GM18951 (cell line): Measurements from ENCODE around the gene METTL9.
"Not testable (repeated sequence)": the region's sequence is repeated elsewhere in the genome, so short reads cannot be mapped to it uniquely, and the experiment has no call there.

Experiments
- POLR2A ChIP-seq: IDR thresholded peaks from 4 replicates; pipeline ENCODE4 v1.6.1; 2011; ENCODE audit warnings: mild to moderate bottlenecking; ENCODE audit not compliant: insufficient read length, insufficient read depth; ENCODE audit errors: extremely low read depth
- in situ Hi-C: fragments of 300-500 bp; cut with MboI; formaldehyde crosslinking; loops from one replicate; pipeline ENCODE4 v1.12.0; 2022; ENCODE audit warnings: low sequenced_read_pairs, mixed read lengths, inconsistent platforms; ENCODE audit not compliant: unreplicated experiment

METTL9 gene

DNA sequence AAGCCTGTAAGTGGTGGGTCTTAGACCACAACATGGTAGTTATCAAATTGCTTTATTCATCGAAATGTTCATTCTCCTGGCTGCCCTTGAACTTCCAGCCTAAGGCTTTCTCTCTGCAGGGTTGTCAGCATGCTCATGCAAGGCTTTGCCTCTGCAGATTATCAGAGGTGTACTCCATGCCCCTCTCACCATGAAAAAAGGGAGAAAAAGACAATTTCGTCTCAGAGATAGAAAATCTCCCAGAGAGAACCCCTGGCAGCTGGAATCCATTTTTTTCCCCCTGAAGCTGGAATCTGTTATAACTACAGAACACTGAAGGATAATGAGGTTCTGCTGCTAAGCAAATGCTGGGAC lies 33.9 kb upstream of the METTL9 start:
- in situ Hi-C loops, result no loop called here
- no peak for TF ChIP-seq POLR2A

DNA sequence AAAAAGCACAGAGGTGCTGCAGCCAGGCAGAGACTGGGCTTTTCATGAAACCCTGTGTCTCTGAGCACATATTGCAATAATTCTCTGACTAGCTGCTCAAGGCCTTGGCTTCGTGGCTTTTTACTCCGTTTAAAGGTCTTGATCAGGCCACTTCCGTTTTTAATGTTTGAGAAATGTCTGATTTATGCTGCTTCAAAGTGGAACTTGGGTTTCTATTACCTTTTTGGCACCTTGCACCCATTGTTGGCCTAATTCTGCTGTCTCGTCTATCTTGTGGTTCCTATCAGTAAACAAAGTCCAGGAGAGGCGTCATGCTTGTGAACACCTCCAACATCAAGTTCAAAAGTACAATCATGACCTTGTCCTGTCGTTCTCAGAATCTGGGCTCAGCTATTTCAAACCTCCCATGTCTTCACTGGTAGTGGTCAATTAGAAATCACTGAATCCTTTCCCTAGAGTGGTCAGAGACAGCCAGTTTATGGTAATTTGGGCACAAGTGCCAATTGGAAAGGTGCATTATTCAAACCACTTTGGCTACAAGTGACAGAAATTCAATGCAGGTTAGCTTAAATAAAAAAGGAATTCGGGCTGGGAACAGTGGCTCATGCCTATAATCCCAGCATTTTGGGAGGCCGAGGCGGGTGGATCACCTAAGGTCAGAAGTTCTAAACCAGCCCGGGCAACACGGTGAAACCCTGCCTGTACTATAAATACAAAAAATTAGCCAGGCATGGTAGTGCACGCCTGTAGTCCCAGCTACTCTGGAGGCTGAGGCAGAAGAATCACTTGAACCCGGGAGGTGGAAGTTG lies 33.3 kb upstream of the METTL9 start:
- no peak for TF ChIP-seq POLR2A
- in situ Hi-C loops, result no loop called here

DNA sequence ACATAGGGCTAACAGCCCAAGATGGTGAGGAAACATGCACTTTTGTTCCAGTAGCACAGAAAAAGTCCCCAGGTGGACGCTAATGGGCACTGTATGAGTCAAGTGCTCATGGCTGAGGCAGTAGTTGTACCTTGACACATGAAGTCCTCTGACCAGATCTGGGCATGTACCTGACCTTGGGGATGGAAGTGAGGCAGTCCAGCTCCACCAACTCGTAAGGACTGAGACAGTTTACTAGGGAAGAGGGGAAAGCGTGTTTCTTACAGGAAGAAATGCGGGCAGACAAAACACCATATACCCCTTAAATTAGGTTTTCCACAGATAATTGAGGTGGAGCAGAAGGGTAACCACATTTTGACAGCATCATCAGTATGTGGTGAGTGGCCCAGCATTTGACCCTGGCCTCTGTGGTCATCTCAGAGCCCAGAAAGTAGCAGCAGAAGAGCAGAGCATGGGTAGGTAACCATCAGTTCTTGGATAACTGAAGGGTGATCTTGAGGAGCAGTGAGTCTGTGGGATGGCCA lies 32.4 kb upstream of the METTL9 start:
- in situ Hi-C loops, result no loop called here
- TF ChIP-seq POLR2A, result no peak

DNA sequence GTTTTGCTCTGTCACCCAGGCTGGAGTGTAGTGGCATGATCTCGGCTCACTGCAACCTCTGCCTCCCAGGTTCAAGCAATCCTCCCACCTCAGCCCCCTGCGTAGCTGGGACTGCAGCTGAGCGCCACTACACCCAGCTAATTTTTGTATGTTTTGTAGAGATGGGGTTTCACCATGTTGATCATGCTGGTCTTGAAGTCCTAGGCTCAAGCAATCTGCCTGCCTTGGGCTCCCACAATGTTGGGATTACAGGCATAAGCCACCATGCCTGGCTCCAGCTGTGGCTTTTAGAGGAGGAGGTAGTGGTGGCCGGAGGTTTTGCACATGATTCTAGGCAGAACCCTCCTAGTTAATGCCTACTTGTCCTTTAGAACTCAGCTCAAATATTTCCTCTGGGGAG lies 31.9 kb upstream of the METTL9 start:
- in situ Hi-C loops, result not testable (repeated sequence)

DNA sequence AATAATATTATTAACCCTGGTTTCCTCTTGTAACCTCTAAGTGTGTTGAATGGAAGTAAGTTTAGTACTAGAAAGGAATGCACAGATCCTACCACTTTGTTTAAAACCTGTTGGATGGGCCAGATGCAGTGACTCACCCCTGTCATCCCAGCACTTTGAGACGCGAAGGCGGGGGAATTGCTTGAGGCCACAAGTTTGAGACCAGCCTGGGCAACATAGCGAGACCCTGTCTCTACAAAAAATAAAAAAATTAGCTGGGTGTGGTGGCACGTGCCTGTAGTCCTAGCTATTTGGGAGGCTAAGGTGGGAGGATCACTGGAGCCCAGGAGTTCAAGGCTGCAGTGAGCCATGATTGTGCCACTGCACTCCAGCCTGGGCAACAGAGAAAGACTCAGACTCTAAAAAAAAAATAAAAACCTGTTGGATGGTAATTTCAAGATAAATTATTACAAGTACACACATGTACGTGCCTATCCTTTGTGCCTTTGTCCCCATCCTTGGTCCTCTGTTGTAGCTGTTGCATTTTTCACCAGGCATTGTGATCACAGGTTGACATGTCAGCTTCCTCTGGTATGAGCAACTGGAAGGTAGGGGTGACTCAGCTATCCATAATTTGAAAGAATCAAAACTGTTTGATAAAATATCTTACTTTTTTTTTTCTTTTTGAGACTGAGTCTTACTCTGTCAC lies 30.7 kb upstream of the METTL9 start:
- in situ Hi-C loops, result no loop called here

DNA sequence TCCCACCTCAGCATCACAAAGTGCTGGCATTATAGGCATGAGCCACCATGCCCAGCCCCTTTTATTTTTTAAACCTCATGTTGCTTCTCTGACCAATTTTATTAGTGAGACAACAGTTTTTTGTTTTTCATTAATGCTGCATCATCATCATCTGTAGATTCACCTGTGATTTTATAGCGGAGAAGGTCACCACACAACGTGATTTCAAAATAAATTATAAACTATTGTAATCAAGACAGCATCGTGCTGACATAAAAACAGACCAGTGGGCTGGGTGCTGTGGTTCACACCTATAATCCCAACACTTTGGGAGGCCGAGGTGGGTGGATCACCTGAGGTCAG lies 28.7 kb upstream of the METTL9 start:
- no peak for TF ChIP-seq POLR2A
- in situ Hi-C loops, result loop anchor here (10.0 kb wide), 1 partner anchor 386 kb away; no protein-coding TSS in a partner anchor

More for the DNA sequence above, 30.7 kb upstream of the METTL9 start:
- no peak for TF ChIP-seq POLR2A

DNA sequence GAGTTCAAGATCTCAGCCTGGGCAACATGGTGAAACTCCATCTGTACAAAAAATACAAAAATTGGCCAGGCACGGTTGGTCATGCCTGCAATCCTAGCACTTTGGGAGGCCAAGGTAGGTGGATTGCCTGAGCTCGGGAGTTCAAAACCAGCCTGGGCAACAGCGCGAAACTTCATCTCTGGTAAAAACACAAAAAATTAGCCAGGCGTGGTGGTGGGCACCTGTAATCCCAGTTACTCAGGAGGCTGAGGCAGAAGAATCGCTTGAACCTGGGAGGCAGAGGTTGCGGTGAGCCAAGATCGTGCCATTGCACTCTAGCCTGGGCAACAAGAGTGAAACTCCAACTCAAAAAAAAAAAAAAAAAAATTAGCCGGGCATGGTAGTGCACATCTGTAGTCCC lies 25.9 kb upstream of the METTL9 start:
- in situ Hi-C loops, result loop anchor here (10.0 kb wide), 1 partner anchor 389 kb away; no protein-coding TSS in a partner anchor

DNA sequence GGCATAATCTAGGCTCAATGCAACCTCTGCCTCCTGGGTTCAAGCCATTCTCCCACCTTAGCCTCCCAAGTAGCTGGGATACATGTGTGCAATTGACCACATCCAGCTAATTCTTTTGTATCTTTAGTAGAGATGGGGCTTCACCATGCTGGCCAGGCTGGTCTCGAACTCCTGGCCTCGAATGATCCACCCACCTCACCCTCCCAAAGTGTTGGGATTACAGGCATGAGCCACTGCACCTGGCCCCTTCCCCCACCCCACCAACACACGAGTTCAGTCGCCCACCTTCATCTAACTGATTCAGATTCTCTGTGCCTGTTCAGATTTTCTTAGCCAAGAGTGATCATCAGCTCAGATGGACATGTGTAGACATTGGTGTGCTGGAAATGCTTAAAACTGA lies 25.0 kb upstream of the METTL9 start:
- in situ Hi-C loops, result loop anchor here (10.0 kb wide), 1 partner anchor 390 kb away; no protein-coding TSS in a partner anchor
- TF ChIP-seq POLR2A, result no peak

DNA sequence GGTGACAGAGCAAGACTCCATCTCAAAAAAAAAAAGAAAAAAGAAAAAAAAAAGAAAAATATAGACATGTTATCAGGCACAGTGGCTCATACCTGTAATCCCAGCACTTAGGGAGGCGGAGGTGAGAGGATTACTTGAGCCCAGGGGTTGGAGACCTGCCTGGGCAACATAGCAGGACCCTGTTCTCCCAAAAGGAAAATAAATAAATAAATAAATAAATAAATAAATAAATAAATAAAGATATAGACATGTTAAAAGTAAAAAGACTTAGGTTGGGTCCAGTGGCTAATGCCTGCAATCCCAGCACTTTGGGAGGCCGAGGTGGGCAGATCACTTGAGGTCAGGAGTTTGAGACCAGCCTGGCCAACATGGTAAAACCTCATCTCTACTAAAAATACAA lies 23.1 kb upstream of the METTL9 start:
- in situ Hi-C loops, result loop anchor here (10.0 kb wide), 1 partner anchor 392 kb away; no protein-coding TSS in a partner anchor

DNA sequence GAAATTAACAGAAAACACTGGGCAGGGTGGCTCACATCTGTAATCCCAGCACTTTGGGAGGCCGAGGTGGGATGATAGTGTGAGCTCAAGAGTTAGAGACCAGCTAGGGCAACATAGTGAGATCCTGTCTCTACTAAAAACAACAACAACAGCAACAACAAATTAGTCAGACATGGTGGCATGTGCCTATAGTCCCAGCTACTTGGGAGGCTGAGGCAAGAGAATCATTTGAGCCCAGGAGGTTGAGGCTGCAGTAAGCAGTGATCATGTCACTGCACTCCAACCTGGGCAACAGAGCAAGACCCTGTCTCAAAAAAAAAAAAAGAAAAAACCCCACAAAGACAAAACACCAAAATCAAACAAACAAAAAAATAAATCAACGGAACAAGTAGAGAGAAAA lies 21.9 kb upstream of the METTL9 start:
- in situ Hi-C loops, result loop anchor here (10.0 kb wide), 1 partner anchor 393 kb away; no protein-coding TSS in a partner anchor

DNA sequence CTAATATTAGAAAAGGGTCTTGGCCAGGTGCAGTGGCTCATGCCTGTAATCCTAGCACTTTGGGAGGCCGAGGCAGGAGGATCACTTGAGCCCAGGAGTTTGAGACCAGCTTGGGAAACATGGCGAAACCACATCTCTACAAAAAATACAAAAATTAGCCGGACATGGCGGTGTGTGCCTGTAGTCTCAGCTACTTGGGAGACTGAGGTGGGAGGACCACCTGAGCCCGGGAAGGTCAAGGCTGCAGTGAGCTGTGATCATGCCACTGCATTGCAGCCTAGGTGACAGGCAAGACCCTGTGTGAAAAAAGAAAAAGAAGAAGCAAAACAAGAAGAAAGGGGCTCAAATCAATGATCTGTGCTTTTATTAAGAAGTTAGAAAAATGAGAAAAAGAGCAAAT lies 21.1 kb upstream of the METTL9 start:
- in situ Hi-C loops, result loop anchor here (10.0 kb wide), 1 partner anchor 394 kb away; no protein-coding TSS in a partner anchor

DNA sequence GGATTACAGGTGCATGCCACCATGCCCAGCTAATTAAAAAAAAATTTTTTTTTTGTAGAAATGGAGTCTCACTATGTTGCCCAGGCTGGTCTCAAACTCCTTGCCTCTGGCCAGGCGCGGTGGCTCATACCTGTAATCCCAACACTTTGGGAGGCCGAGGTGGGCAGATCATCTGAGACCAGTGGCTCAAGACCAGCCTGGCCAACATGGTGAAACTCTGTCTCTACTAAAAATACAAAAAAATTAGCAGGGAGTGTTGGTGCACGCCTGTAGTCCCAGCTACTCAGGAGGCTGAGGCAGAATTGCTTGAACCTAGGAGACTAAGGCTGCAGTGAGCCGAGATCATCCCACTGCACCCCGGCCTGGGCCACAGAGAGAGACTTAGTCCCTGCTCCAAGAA lies 19.2 kb upstream of the METTL9 start:
- in situ Hi-C loops, result loop anchor here (5.0 kb wide), 1 partner anchor 1117 kb away; no protein-coding TSS in a partner anchor

DNA sequence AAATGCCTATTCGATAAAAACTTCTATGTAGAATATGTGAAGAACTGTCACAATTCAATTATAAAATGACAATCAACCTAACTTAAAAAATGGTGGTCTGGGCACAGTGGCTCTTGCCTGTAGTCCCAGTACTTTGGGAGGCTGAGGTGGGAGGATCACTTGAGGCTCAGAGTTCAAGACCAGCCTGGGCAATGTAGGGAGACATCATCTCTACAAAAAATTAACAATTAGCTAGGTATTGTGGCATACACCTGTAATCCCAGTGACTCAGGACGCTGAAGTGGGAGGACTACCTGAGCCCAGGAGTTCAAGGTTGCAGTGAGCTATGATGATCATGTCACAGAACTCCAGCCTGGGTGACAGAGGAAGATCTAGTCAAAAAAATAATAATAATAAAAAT lies 18.6 kb upstream of the METTL9 start:
- in situ Hi-C loops, result loop anchor here (5.0 kb wide), 1 partner anchor 1116 kb away; no protein-coding TSS in a partner anchor
- no peak for TF ChIP-seq POLR2A

DNA sequence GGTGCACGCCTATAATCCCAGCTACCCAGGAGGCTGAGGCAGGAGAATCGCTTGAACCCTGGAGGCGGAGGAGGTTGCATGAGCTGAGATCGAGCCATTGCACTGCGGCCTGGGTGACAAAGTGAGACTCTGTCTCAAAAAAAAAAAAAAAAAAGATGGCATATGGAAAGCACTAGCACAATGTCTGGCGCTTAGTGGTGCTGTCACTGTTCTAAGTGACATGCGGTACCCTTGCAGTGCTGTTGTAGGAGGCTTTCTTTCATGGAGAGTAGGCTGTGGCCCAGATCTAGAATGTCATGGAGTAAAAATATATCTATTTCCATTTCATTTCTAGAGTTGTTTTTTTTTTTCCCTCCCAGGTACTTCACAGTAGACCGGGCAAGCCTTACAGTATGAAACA lies 14.6 kb upstream of the METTL9 start:
- in situ Hi-C loops, result loop anchor here (5.0 kb wide), 1 partner anchor 1112 kb away; no protein-coding TSS in a partner anchor

DNA sequence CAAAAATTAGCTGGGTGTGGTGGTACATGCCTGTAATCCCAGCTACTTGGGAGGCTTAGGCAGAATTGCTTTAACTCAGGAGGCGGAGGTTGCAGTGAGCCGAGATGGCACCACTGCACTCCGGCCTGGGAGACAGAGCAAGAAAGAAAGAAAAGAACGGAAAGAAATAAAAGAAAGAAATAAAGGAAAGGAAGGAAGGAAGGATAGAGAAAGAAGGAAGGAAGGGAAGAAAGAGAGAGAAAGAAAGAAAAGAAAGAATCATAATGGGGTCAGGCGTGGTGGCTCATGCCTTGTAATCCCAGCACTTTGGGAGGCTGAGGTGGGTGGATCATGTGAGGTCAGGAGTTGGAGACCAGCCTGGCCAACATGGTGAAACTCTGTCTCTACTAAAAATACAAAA lies 10.8 kb upstream of the METTL9 start:
- in situ Hi-C loops, result not testable (repeated sequence)

More for the DNA sequence above, 14.6 kb upstream of the METTL9 start:
- no peak for TF ChIP-seq POLR2A
